OCI-LY7 (cell line): ENCODE measurements around the gene BFAR.
"Not testable (repeated sequence)": the region's sequence is repeated elsewhere in the genome, so short reads cannot be mapped to it uniquely, and the experiment has no call there.

Experiments
- EZH2phosphoT487 ChIP-seq: fragments of 200-600 bp; sonication (generic); IDR thresholded peaks from 2 replicates; pipeline ENCODE4 v1.6.1; 2018; ENCODE audit warnings: low read depth, borderline replicate concordance, mild to moderate bottlenecking, mixed run types, antibody characterized with exemption, low read length, moderate library complexity, mixed read lengths
- TF ChIP-seq, protein P1 (sequence below): fragments of 200-600 bp; sonication (generic); conservative IDR thresholded peaks from 2 replicates; pipeline ENCODE4 v1.5.1; 2014; ENCODE audit warnings: mild to moderate bottlenecking, antibody characterized with exemption, low read length, moderate library complexity, mixed read lengths

DNA sequence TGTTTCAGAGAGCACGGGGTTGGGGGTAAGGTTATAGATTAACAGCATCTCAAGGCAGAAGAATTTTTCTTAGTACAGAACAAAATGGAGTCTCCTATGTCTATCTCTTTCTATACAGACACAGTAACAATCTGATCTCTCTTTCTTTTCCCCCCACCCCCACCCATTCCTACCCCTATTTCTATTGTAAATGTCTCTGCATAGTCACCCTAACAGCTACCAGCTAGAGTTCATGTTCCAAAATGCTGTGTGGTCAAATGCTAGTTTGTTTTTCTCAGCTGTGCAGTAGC, 4.1 kb downstream of the BFAR start:
- TF ChIP-seq EZH2phosphoT487: not testable (repeated sequence)
- TF ChIP-seq, protein P1, sequence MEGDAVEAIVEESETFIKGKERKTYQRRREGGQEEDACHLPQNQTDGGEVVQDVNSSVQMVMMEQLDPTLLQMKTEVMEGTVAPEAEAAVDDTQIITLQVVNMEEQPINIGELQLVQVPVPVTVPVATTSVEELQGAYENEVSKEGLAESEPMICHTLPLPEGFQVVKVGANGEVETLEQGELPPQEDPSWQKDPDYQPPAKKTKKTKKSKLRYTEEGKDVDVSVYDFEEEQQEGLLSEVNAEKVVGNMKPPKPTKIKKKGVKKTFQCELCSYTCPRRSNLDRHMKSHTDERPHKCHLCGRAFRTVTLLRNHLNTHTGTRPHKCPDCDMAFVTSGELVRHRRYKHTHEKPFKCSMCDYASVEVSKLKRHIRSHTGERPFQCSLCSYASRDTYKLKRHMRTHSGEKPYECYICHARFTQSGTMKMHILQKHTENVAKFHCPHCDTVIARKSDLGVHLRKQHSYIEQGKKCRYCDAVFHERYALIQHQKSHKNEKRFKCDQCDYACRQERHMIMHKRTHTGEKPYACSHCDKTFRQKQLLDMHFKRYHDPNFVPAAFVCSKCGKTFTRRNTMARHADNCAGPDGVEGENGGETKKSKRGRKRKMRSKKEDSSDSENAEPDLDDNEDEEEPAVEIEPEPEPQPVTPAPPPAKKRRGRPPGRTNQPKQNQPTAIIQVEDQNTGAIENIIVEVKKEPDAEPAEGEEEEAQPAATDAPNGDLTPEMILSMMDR: not testable (repeated sequence)
